ENCODE results near the gene STYK1.

GRCh38 chr12:10669533-10669932 is 4.3 kb downstream of the STYK1 start:
- TF ChIP-seq, protein P1, sequence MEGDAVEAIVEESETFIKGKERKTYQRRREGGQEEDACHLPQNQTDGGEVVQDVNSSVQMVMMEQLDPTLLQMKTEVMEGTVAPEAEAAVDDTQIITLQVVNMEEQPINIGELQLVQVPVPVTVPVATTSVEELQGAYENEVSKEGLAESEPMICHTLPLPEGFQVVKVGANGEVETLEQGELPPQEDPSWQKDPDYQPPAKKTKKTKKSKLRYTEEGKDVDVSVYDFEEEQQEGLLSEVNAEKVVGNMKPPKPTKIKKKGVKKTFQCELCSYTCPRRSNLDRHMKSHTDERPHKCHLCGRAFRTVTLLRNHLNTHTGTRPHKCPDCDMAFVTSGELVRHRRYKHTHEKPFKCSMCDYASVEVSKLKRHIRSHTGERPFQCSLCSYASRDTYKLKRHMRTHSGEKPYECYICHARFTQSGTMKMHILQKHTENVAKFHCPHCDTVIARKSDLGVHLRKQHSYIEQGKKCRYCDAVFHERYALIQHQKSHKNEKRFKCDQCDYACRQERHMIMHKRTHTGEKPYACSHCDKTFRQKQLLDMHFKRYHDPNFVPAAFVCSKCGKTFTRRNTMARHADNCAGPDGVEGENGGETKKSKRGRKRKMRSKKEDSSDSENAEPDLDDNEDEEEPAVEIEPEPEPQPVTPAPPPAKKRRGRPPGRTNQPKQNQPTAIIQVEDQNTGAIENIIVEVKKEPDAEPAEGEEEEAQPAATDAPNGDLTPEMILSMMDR (conservative IDR thresholded peaks at IDR 0.05 in 1 of 2, IDR thresholded peaks at IDR 0.05 in 1 of 2; ENCODE audit: low read depth in 1 of 2, low read length in 2 of 2), result no peak
- no peak for TF ChIP-seq EZH2 (IDR thresholded peaks at IDR 0.05; ENCODE audit: low read length, missing control alignments)

Measured in fibroblast of lung (primary cell).